NCI-H2227 treated with DMSO at 0.1 percent for 48 hours (cell line): Measurements from ENCODE around the gene NOX4.
"Not testable (repeated sequence)": the region's sequence is repeated elsewhere in the genome, so short reads cannot be mapped to it uniquely, and the experiment has no call there.

Experiments
- DNase-seq: peaks from one replicate; lab custom pipeline; 2025; lab: John Stamatoyannopoulos, UW

NOX4 gene

DNA sequence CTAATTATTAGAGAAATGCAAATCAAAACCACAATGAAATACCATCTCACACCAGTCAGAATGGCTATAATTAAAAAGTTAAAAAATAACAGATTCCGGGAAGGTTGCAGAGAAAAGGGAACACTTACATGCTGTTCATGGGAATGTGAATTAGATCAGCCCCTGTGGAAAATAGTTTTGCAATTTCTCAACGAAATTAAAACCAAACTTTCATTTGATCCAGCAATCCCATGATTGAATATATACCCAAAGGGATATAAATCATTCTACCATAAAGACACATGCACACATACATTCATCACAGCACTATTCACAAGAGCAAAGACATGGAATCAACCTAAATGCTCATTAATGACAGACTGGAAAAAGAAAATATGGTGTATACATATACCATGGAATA is 32.5 kb downstream of the NOX4 start:
- no peak for DNase-seq

DNA sequence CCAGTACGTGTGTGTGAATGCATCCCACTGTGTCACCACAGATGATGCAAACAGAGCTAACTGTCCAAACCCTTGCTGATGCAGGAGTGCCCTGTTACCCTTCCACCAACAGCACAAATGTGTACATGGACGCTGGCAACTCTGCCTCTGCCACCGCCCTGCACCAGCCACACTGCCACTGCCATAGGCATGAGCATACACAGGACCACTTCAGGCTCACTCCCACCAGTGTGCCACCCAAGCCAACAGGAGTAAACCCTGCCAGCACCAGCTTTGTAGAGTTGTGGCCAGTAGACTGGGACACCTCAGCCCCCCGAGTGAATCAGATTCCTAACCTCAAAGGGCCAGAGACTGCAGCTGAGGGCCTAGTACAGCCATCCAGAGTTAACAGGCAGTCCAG is 34.0 kb downstream of the NOX4 start:
- DNase-seq: no peak

DNA sequence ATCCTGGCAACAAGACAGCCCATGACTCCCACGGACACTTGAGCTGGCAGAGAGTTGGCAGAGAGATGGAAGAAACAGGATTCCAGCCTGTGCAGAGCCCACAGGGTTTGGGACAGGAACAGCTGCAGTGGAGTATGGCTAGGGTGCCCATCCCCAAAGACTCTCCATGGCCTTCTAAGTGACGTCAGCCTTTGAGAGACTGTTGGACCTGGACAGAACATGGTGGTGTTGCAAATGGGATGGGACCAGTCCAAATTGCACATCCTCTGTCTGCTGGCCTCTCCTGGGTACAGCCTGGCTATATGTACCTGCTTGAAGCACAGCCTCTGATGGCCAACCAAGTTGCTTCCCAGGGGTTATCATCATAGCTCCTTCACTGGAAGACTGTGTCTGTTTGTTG is 34.5 kb downstream of the NOX4 start:
- DNase-seq: no peak

DNA sequence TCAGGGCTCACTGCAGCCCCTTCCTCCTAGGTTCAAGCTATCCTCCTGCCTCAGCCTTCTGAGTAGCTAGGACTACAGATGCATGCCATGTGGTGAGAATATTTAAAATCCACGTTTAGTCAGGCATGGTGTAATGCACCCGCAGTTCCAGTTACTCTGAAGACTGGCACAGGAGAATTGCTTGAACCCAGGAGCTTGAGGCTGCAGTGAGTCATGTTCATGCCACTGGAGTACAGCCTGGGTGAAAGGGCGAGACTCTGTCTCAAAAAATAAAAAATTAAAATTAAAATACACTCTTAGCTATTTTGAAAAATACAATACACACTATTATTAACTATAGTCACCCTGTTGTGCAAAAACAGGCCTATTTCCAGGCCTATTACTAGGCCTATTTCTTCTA is 38.4 kb downstream of the NOX4 start:
- DNase-seq: no peak

DNA sequence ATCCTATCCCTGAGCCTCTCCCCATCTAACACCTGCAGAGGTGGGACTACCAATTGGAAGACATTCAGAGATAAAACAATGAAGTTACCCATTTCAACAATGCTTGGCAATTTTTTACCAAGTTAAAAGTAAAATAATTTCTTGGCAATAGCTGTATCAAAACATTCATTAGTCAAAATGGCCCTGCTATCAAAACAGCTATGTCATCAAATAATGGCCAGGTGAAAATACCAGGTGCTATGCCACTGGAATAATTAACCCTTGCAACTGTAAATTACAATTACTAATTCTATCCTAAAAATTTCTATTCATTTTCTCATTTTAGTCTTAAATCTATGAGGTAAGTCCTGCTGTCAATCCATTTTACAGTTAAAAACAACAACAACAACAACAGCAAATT is 43.3 kb downstream of the NOX4 start:
- DNase-seq: no peak

DNA sequence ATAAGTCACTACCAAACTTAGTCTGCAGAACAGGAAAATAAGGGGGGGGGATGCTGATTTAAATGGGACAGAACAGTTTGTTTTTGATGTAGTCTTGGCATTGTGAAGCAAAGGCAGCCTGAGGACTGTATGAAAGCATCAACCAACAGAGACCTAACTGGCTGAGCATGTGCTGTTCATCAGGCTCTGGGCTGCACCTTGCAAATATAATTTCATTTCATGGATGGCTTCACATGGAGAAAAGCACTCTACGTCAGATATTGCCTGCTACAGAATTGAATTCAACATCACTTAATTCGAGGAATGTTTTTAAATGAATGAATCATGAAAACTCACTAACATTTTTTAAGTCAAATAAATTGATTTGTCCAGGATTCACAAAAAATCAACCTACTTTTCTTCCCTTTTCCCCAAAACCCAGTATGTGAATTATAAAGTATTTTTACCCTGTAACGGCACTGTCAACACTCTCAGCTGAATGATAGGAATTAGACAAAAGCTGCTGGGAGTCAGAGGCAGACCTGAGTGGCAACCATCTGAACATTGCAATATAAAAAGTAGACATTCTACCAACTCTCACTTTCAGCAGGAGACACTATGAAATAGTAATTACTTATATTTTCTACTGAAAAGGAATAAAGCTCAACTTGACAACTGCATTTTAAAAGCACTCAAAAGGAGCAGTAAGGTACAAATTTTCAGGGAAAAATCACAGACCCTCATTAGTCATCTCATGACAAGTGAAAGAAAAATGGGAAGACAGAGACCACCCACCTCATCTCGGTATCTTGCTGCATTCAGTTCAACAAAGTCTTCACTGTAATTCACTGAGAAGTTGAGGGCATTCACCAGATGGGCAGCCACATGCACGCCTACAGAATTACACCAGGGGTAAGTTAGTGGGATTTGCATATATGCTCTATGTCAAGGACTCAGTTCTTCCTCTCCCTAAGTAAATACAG is 47.5 kb downstream of the NOX4 start:
- no peak for DNase-seq

DNA sequence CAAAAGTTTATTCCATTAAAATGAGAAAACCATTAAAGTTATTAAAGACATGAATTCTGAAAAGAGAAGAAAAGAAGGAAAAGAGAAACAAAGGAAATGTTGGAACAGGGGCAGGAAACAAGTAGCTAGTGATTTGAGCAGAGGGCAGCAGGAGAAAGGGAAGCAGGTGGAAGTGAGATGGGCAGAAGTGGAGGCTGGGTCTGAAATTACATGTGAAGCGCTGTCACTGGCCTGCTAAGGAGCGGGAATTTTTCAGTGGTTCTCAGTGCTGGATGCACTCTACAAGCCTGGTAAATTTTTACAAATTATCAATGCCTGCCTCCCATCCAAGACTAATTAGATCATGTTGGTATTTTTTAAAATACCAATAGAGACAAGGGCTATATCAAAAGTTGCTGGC is 48.4 kb downstream of the NOX4 start:
- DNase-seq: no peak

DNA sequence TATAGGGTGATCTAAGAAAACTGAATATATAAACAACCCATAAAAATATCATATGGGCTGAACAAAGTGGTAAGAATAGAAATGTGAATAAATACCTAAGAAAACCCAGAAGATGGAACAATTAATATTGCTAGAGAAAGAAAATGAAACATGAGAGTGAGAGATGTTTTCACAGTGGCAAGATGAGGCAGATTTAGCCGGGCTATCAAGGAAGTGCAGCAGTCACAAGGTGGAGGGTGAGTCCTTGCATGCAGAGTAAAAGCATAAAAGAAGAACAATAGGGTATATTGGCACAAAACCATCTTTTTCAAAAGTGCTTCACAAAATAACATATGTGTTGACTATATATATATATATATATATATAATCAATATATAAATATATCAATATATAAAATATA is 49.6 kb downstream of the NOX4 start:
- no peak for DNase-seq

DNA sequence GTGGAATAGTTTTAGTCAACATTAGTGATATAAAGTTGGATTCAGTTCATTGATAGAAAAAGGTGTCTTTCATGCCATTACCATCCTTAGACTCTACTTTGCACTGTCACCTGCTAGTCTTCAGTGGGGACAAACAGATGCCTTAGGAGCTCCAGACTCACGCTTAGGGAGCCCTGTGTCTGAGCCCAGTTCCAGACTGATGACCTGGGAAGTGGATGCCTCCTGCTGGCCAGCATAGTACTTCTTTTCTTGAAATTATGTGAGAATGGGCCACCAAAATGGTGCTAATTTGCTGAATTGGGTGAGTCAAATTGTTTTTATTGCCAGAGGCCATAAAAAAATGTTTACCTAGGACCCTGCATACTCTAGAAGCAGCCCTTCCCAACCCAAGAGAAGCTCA is 53.9 kb downstream of the NOX4 start:
- DNase-seq: no peak

DNA sequence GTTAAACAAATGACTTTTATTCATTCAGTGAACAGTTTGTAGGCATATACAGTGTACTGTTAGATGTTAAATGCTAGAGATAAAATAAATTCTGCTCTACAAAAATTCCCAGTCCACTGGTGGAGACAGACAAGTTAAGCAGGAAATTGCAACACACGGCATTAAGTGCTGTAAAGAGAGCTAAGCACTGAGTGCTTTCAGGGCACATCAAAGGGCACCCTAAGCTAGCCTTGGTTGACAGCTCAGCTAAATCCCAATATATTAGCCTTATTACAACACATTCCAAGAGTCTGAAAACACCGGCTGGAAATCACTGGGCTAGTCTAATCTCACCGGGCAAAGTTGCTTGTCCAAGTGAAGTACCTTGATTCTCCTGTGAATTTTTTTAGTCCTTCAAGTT is 55.1 kb downstream of the NOX4 start:
- DNase-seq: no peak

DNA sequence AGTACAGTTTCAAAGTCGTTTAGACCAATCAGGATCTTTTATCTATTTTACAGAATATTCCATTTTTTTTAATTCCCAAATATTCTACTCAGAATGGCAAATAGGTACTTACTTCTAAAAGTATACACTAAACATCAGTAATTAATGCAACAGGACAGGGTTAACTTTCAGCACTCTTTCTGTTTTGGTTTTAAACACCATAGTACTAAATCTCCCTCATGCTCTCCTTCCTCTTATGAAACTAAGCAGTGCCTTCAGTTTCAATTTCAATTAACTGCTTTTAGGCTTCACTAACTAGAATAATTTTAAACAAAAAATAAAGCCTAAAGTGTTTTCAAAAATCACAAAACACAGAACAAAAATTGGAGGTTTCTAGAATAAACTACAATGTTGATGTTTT is 57.9 kb downstream of the NOX4 start:
- no peak for DNase-seq

DNA sequence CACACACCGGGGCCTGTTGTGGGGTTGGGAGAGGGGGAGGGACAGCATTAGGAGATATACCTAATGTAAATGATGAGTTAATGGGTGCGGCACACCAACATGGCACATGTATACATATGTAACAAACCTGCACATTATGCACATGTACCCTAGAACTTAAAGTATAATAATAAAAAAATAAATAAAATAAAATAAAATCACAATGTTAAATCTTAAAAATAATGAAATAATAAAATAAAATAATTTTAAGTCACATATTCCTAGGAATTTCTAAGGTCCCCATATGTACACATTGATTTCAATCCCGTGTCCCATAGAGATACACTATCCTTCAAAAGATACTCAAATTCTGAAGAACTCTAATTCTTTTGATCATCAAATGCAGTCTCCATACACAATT is 59.0 kb downstream of the NOX4 start:
- not testable (repeated sequence) for DNase-seq

DNA sequence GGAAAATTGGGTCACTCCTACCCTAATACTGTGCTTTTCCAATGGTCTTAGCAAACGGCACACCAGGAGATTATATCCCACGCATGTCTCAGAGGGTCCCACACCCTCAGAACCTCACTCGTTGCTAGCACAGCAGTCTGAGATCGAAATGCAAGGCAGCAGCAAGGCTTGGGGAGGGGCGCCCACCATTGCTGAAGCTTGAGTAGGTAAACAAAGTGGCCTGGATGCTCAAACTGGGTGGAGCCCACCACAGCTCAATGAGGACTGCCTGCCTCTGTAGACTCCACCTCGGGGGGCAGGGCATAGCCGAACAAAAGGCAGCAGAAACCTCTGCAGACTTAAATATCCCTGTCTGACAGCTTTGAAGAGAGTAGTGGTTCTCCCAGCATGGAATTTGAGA is 64.7 kb downstream of the NOX4 start:
- DNase-seq: not testable (repeated sequence)

DNA sequence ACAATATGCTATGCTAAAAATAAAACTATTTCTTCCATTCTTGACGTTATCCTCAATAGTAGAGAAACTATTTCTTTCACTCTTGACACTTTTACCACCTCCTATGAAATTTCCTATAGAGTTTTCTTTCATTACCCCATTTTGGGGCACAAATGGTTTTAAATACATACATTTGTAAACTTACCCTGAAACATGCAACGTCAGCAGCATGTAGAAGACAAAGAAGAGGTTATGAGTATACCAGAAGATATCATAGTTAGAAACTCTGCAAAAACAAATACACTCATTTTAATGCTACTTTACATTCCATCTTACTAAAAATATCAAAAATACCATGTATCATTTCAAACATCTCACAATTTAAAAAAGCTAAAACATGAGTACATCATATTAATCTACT is 69.5 kb downstream of the NOX4 start:
- no peak for DNase-seq

DNA sequence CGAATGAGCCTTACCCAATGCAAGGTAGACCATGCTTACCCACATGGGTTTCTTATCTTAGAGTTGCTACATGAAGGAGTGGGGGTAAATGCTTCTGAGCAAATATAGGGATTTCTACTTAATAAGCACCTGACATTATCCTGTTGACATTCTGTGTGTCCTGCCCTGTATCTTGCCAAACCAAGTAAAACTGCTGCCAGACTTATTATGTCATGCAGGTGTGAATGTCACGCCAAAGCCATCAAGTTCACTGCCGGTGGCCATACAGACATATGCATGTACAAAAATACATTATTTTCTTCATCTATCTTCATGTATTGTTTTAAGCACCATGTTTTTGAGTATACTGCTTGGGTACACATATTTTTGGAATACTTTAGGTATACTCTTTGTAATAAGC is 70.2 kb downstream of the NOX4 start:
- no peak for DNase-seq

DNA sequence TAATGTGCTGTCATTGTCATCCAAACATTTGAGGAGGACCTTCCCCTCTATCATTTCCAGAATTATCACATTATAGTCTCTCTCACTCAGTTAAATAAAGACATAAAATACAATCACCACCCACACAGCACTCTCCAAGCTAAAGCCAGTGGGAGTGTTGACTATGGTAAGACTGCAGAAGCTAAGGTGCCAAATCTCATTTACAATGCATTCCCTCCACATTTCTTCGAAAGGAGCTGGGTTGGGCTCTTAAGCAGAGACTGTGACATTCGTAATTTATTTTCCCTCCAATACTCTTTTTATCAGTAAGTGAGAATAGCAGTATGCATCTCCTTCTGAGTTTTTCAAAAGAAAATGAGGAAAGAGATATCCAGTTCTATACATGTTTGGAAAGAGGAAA is 74.2 kb downstream of the NOX4 start:
- no peak for DNase-seq

DNA sequence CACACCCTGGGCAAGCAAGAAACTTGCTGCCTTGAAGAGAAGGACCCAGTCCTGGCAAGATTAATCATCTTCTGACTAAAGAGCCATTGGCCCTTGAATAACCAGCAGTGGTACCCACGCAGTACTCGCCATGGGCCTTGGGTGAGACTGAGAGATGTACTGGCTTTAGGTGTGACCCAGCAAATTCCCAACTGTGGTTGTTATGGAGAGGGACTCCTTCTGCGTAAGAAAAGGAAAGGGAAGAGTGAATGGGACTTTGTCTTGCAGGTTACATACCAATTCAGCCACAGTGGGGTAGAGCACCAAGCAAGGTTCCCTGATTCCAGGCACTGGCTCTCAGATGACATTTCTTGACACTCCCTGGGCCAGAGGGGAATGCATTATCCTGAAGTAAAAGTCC is 80.1 kb downstream of the NOX4 start:
- DNase-seq: not testable (repeated sequence)

DNA sequence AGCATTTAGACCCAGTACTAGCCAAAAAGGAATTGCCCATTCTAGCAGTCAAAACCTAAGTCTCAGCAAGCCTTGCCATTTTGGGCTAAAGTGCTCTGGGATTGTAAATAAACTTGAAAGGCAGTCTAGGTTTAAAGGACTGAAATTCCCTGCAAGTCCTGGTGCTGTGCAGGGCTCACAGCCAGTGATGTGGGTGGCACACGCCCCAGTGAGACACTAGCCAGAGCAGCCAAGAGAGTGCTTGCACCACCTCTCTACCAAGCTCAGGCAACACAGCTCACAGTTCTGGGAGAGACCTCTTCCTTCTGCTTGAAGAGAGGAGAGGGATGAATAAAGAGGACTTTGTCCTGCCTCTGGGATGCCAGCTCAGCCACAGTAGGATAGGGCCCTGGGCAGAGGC is 80.5 kb downstream of the NOX4 start:
- DNase-seq: not testable (repeated sequence)

DNA sequence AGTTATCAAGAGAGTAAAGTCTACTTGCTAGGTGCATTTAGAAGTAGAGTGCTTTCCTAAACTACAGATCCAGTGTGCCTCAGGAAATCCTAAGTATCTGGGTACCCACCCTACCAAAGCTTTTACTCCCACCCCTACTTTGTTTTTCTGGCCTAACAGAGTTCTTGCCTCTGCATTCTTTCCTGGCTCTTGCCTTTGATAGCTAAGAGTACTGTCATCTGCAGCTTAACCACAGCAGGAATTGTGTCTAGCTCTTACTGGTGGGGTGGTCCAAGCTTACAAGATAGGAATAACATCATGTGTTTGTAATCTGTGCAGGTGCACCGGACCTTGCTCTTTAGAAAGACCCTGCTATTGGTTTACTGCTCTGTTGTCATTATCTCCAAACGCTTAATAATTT is 82.7 kb downstream of the NOX4 start:
- DNase-seq: not testable (repeated sequence)

DNA sequence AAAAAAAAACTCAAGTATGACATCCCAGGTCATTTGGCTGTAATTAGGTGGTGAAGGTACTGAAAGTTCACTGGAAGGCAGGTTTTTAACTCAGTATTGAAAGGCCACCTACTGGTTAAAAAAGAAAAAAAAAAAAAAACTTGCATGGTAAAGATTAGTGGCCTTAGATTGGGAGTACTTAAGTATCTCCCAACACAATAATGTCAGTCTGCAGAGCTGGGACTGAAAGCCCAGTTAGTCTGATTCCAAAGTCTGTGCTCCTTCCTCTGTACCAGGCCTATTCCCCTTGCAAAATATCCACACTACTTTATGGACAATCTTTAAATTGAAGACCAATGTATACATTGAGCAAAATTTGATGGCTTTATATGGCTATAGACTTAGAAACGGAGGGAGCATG is 85.5 kb downstream of the NOX4 start:
- no peak for DNase-seq

DNA sequence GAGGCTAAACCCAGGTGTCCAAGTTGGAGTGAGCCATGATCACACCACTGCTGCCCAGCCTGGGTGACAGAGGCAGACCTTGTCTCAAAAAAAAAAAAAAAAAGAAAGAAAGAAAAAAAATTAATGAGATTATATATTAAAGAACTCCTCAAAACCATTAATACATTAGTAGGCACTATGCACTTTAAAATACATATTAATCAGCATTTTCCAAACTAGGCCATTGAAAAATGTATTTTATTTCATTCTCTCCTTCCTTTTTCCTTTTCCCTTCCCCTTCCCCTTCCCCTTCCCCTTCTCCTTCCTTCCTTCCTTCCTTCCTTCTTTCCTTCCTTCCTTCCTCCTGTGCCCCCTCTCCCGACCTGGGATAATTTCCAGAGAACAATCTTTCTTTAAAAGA is 99.5 kb downstream of the NOX4 start:
- not testable (repeated sequence) for DNase-seq

DNA sequence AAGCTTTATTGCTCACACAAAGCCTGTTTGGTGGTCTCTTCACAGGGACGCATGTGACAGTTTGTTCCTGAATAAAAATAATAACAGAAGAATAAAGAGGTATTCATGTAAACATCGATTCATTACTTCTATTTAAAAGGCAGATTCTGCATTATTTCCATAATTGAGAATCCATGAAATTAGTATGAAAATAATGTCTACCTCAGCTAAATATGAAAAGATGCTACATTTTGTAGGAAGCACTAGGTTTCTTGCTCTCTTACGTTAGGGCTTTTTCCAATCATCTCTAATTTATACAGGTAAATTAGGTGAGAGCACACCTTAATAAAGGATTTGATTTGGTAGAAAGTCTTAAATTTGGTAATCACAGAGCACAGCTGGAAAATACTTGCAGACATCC is 103.7 kb downstream of the NOX4 start:
- DNase-seq: not testable (repeated sequence)

DNA sequence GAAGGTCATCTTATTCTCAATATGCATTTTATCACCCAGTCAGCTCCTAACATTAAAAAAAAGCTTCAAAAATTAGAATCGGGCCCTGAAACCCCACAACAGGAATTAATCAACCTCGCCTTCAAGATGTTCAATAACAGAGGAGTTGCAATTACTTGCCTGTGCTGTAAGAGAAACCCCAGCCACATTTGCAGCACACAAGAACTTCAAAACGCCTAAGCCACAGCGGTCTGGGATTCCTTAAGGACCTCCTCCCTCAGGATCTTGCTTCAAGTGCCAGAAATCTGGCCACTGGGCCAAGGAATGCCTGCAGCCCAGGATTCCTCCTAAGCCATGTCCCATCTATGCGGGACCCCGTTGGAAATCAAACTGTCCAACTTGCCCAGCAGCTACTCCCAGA is 108.2 kb downstream of the NOX4 start:
- DNase-seq: not testable (repeated sequence)

DNA sequence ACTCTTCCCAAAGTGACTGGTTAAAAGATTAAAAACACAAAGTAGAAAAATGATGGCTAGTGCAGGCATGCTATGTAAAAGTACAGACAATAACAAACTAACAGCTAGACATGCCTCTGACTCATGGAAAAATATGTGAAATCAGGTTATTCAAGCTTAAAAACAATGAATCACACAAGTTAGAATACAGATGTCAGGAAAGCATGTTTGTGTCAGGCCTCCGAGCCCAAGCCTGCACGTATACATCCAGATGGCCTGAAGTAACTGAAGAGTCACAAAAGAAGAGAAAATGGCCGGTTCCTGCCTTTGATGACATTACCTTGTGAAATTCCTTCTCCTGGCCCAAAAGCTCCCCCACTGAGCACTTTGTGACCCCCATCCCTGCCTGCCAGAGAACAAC is 110.1 kb downstream of the NOX4 start:
- DNase-seq: no peak
